A549 (cell line): Measurements from ENCODE around the gene ZNF106. TPM values are rescaled to one million over a fixed set of nuclear protein-coding genes. Genes with fewer than 3 reads are reported as not detected.

Experiments
- ATAC-seq, 2 experiments: fragments of 200-7000 bp in 1 of 2; fragments of >200 bp in 1 of 2; cut with Nextera tagmentation in 1 of 2; cut with Tn5 transposase in 1 of 2; 3 replicates each; pipeline versions ENCODE4 v1.8.0 to v1.9.1; 2018 to 2020; ENCODE audit warnings: mild to moderate bottlenecking in 1 of 2, moderate library complexity in 1 of 2
- CTCF ChIA-PET: fragments of 300-600 bp; sonication (Branson Sonifier 250); formaldehyde crosslinking; extraction: SDS; loops from one replicate; lab custom pipeline; 2021; ENCODE audit warnings: antibody characterized with exemption, inconsistent platforms; lab: Yijun Ruan, JAX
- POLR2A ChIA-PET: fragments of 350-600 bp; formaldehyde crosslinking; extraction: SDS; loops from one replicate; lab custom pipeline; 2021; ENCODE audit warnings: antibody characterized with exemption, inconsistent platforms; lab: Yijun Ruan, JAX
- DNase-seq, 2 experiments: peaks; one replicate each; pipeline versions ENCODE4 v3.0.0 to v3.0.0-alpha.2; 2011 to 2016; ENCODE audit warnings: low read depth in 1 of 2, low spot score in 1 of 2
- FAIRE-seq: peaks from 2 replicates; lab custom pipeline; 2011; peaks lifted over from hg19 to GRCh38; lab: Jason Lieb, UNC
- H3K27ac ChIP-seq, 2 experiments: fragments of >200 bp; sonication (Bioruptor Twin); formaldehyde crosslinking; 3 replicates each; pipeline ENCODE4 v1.5.1; 2016 to 2017
- H3K4me1 ChIP-seq: fragments of >200 bp; sonication (Bioruptor Twin); formaldehyde crosslinking; 3 replicates; pipeline ENCODE4 v1.6.1; 2016
- H3K4me2 ChIP-seq: fragments of >200 bp; sonication (Bioruptor Twin); formaldehyde crosslinking; 3 replicates; pipeline ENCODE4 v1.6.1; 2016
- H3K4me3 ChIP-seq: fragments of >200 bp; sonication (Bioruptor Twin); formaldehyde crosslinking; 3 replicates; pipeline ENCODE4 v1.5.1; 2016
- H3K9me3 ChIP-seq: fragments of >200 bp; sonication (Bioruptor Twin); formaldehyde crosslinking; 3 replicates; pipeline ENCODE4 v1.6.1; 2016
- BCL3 ChIP-seq: fragments of >200 bp; sonication (Bioruptor Twin); formaldehyde crosslinking; IDR thresholded peaks from 3 replicates; pipeline ENCODE4 v1.6.1; 2016
- CBX2 ChIP-seq: fragments of 200-600 bp; sonication (generic); IDR thresholded peaks from 2 replicates; pipeline ENCODE4 v1.6.1; 2016; ENCODE audit warnings: low read depth, mild to moderate bottlenecking, borderline replicate concordance
- CEBPB ChIP-seq, 2 experiments: fragments of >200 bp in 1 of 2; sonication (Bioruptor Twin) in 1 of 2; formaldehyde crosslinking in 1 of 2; IDR thresholded peaks; 2 replicates each; pipeline ENCODE4 v1.6.1; 2012 to 2016
- EHMT2 ChIP-seq: fragments of 200-600 bp; sonication (generic); IDR thresholded peaks from 2 replicates; pipeline ENCODE4 v1.6.1; 2016; ENCODE audit warnings: antibody characterized with exemption, low read depth, mild to moderate bottlenecking, moderate library complexity
- ELK1 ChIP-seq: fragments of 150-350 bp; IDR thresholded peaks from 2 replicates; pipeline ENCODE4 v1.6.1; 2014; ENCODE audit warnings: low read depth, mild to moderate bottlenecking, low read length
- EP300 ChIP-seq, 2 experiments: fragments of >200 bp; sonication (Bioruptor Twin); formaldehyde crosslinking; IDR thresholded peaks; 2 replicates in 1 of 2; 3 replicates in 1 of 2; pipeline ENCODE4 v1.6.1; 2016 to 2017
- ESRRA ChIP-seq: fragments of 150-350 bp; IDR thresholded peaks from 2 replicates; pipeline ENCODE4 v1.6.1; 2014; ENCODE audit warnings: mild to moderate bottlenecking, low read length, borderline replicate concordance
- GATA3 ChIP-seq: IDR thresholded peaks from 2 replicates; pipeline ENCODE4 v1.6.1; 2012; ENCODE audit warnings: borderline replicate concordance
- HMGXB4 ChIP-seq: fragments of 250-450 bp; sonication (Bioruptor Pico); IDR thresholded peaks from 2 replicates; pipeline ENCODE4 v1.5.0; 2021; ENCODE audit warnings: mild to moderate bottlenecking, moderate library complexity, borderline replicate concordance
- HOXB5 ChIP-seq: fragments of 250-450 bp; sonication (Bioruptor Pico); IDR thresholded peaks from 2 replicates; pipeline ENCODE4 v1.5.0; 2020; ENCODE audit warnings: mild to moderate bottlenecking, moderate library complexity
- KDM1A ChIP-seq: fragments of 200-600 bp; sonication (generic); IDR thresholded peaks from 2 replicates; pipeline ENCODE4 v1.6.1; 2016; ENCODE audit warnings: low read depth, mild to moderate bottlenecking
- MAX ChIP-seq: IDR thresholded peaks from 2 replicates; pipeline ENCODE4 v1.6.1; 2012
- NFE2L2 ChIP-seq: fragments of 150-350 bp; conservative IDR thresholded peaks from 2 replicates; pipeline ENCODE4 v1.6.1; 2014; ENCODE audit warnings: low read length
- NPAS2 ChIP-seq: fragments of 250-450 bp; sonication (Bioruptor Pico); IDR thresholded peaks from 2 replicates; pipeline ENCODE4 v1.8.0; 2022; ENCODE audit warnings: mild to moderate bottlenecking, moderate library complexity, borderline replicate concordance
- PBX3 ChIP-seq: IDR thresholded peaks from 2 replicates; pipeline ENCODE4 v1.6.1; 2012
- RAD21 ChIP-seq, 2 experiments: fragments of >200 bp in 1 of 2; sonication (Bioruptor Twin) in 1 of 2; formaldehyde crosslinking in 1 of 2; IDR thresholded peaks in 1 of 2; conservative IDR thresholded peaks in 1 of 2; 2 replicates in 1 of 2; 3 replicates in 1 of 2; pipeline ENCODE4 v1.6.1; 2012 to 2018; ENCODE audit warnings: inconsistent platforms in 1 of 2
- RARB ChIP-seq: fragments of 250-450 bp; sonication (Bioruptor Pico); IDR thresholded peaks from 2 replicates; pipeline ENCODE4 v1.8.0; 2021; ENCODE audit warnings: mild to moderate bottlenecking, moderate library complexity
- REST ChIP-seq: fragments of 200-600 bp; sonication (generic); IDR thresholded peaks from 2 replicates; pipeline ENCODE4 v1.6.1; 2016; ENCODE audit warnings: antibody characterized with exemption, mild to moderate bottlenecking, moderate library complexity
- RFX5 ChIP-seq: fragments of 450-650 bp; IDR thresholded peaks from 2 replicates; pipeline ENCODE4 v1.7.1; 2014; ENCODE audit warnings: antibody characterized with exemption, mild to moderate bottlenecking, moderate library complexity
- RNF2 ChIP-seq: fragments of 200-600 bp; sonication (generic); IDR thresholded peaks from 2 replicates; pipeline ENCODE4 v1.6.1; 2016; ENCODE audit warnings: low read depth, mild to moderate bottlenecking, antibody characterized with exemption, moderate library complexity, borderline replicate concordance
- SREBF2 ChIP-seq: fragments of 450-650 bp; IDR thresholded peaks from 2 replicates; pipeline ENCODE4 v1.6.1; 2014; ENCODE audit warnings: mild to moderate bottlenecking, moderate library complexity
- TFCP2L1 ChIP-seq: fragments of 250-450 bp; sonication (Bioruptor Pico); IDR thresholded peaks from 2 replicates; pipeline ENCODE4 v1.5.0; 2021; ENCODE audit warnings: mild to moderate bottlenecking
- TP53 ChIP-seq: fragments of 250-450 bp; sonication (Bioruptor Pico); IDR thresholded peaks from 2 replicates; pipeline ENCODE4 v1.5.0; 2021; ENCODE audit warnings: mild to moderate bottlenecking, moderate library complexity
- ZNF302 ChIP-seq: fragments of 250-450 bp; sonication (Bioruptor Pico); IDR thresholded peaks from 2 replicates; pipeline ENCODE4 v1.9.0; 2021; ENCODE audit warnings: inconsistent platforms, mild to moderate bottlenecking, moderate library complexity
- WGBS: methylation state at CpG from one replicate; pipeline ENCODE4 v1.1.6; 2017; ENCODE audit errors: missing lambda C conversion rate; 5-methylcytosine and 5-hydroxymethylcytosine counted together
- polyA plus RNA-seq, 4 experiments: library from polyadenylated mRNA; depleted of rRNA in 3 of 4; stranded (reverse); fragments of >200 nt; fragmentation: RNase III in 1 of 4; extraction: RNeasy Plus Mini Kit Qiagen cat#74134 plus additional on column Dnase treatment in 1 of 4; gene quantifications; 2 replicates in 3 of 4; 3 replicates in 1 of 4; pipeline ENCODE4 v1.2.3, GENCODE V29; 2011 to 2017

ZNF106 gene
- polyA plus RNA-seq, 2 of the 4 experiments (the other 2 are of a cell fraction), result 7.8 to 19.3 TPM

GRCh38 chr15:42499858-42500609 is 9.1 kb upstream of the ZNF106 start:
- H3K9me3 ChIP-seq, result no peaks in the 10 kb centered on the region
- no peak for TF ChIP-seq EHMT2
- TF ChIP-seq NPAS2, result no peak
- no peak for TF ChIP-seq GATA3
- no peak for TF ChIP-seq CBX2
- no peak for TF ChIP-seq HMGXB4 (CRISPR knock-in tag)
- TF ChIP-seq PBX3, result no peak
- no peak for TF ChIP-seq RFX5
- no peak for TF ChIP-seq BCL3
- TF ChIP-seq ZNF302 (CRISPR knock-in tag), result no peak
- no peak for TF ChIP-seq RNF2
- no peak for TF ChIP-seq RARB (CRISPR knock-in tag)
- TF ChIP-seq ELK1, result no peak
- no peak for TF ChIP-seq NFE2L2
- no peak for TF ChIP-seq SREBF2
- no peak for TF ChIP-seq KDM1A
- TF ChIP-seq, all 56 proteins: peak for 0
- POLR2A ChIA-PET, result interaction anchor here (1.5 kb wide), 1 partner anchor 9 kb away, joined by 4 read pairs; the partner anchor contains the start of gene ZNF106
- ATAC-seq (no peak), DNase-seq (no peak), FAIRE-seq (no peak)
- CTCF ChIA-PET, result interaction anchor here (1.0 kb wide), 1 partner anchor 28 kb away, joined by 3 read pairs; no protein-coding TSS in a partner anchor
- 86% methylated on average over 9 of the region's 12 CpGs for WGBS
- Histone ChIP-seq H3K27ac (no peak overlapping the region), H3K4me2 (no peak overlapping the region), H3K4me1 (no peaks in the 10 kb centered on the region), H3K4me3 (no peak overlapping the region)

- Histone ChIP-seq H3K4me1 (peaks cover 5% of the 10 kb centered on the region; the same call in 1 of the 3 replicates), H3K9me3 (no peaks in the 10 kb centered on the region), H3K4me3 (no peak overlapping the region), H3K4me2 (no peak overlapping the region), H3K27ac (no peak overlapping the region)
- ATAC-seq (no peak), FAIRE-seq (no peak), DNase-seq (no peak)
- WGBS, result 74% methylated on average over 6 of the region's 6 CpGs
- ChIA-PET POLR2A (no interaction called here), CTCF (interaction anchor here (0.6 kb wide), 1 partner anchor 1787 kb away, joined by 3 read pairs; no protein-coding TSS in a partner anchor)
- no peak for TF ChIP-seq TFCP2L1
- no peak for TF ChIP-seq EP300 (IDR thresholded peaks at IDR 0.05)
- TF ChIP-seq NFE2L2, result no peak
- no peak for TF ChIP-seq TP53 (CRISPR knock-in tag)
- TF ChIP-seq CEBPB (IDR thresholded peaks at IDR 0.05), result no peak
- TF ChIP-seq REST, result no peak
- TF ChIP-seq GATA3, result no peak
- no peak for TF ChIP-seq ESRRA
- no peak for TF ChIP-seq PBX3
- TF ChIP-seq HOXB5 (CRISPR knock-in tag), result no peak
- TF ChIP-seq MAX, result no peak
- no peak for TF ChIP-seq RAD21 (conservative IDR thresholded peaks at IDR 0.05 in 1 of 2, IDR thresholded peaks at IDR 0.05 in 1 of 2)
These were observed 7.5 kb upstream of the ZNF106 start for GRCh38 chr15:42498212-42499068.
